GM10266 (cell line): ENCODE measurements around the gene IL18R1.

Experiments used
- DNase-seq: peaks from one replicate; pipeline ENCODE4 v3.0.0; 2012; ENCODE audit errors: extremely low spot score
- TF ChIP-seq, protein P1 (sequence below): IDR thresholded peaks from 2 replicates; pipeline ENCODE4 v1.5.1; 2012; ENCODE audit warnings: mild to moderate bottlenecking, low read depth; ENCODE audit not compliant: control insufficient read depth, insufficient read depth; ENCODE audit errors: missing control alignments

IL18R1 gene

DNA sequence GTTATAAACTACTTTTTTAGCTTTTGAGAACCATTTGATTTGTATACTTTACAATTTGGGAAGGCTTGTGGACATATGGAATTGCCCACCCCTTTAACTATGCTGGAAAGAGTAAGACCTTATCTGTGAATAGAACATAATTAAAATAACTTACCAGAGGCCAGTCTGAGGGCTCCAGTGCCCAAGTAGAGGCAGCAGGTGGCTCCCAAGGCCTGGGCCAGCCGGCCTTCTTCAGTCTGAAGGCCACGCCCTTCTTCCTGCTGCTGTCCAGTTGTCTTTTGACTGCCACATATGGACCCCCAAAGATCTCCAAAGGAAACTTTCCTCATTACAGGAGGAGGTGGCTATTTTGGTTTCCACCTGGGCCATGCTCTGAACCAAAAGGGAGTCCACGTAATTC is 55.4 kb downstream of the IL18R1 start:
- no peak for DNase-seq
- TF ChIP-seq, protein P1, sequence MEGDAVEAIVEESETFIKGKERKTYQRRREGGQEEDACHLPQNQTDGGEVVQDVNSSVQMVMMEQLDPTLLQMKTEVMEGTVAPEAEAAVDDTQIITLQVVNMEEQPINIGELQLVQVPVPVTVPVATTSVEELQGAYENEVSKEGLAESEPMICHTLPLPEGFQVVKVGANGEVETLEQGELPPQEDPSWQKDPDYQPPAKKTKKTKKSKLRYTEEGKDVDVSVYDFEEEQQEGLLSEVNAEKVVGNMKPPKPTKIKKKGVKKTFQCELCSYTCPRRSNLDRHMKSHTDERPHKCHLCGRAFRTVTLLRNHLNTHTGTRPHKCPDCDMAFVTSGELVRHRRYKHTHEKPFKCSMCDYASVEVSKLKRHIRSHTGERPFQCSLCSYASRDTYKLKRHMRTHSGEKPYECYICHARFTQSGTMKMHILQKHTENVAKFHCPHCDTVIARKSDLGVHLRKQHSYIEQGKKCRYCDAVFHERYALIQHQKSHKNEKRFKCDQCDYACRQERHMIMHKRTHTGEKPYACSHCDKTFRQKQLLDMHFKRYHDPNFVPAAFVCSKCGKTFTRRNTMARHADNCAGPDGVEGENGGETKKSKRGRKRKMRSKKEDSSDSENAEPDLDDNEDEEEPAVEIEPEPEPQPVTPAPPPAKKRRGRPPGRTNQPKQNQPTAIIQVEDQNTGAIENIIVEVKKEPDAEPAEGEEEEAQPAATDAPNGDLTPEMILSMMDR: no peak

GRCh38 chr2:102412199-102412598 is 56.6 kb downstream of the IL18R1 start:
- no peak for DNase-seq
- TF ChIP-seq, protein P1: no peak

DNA sequence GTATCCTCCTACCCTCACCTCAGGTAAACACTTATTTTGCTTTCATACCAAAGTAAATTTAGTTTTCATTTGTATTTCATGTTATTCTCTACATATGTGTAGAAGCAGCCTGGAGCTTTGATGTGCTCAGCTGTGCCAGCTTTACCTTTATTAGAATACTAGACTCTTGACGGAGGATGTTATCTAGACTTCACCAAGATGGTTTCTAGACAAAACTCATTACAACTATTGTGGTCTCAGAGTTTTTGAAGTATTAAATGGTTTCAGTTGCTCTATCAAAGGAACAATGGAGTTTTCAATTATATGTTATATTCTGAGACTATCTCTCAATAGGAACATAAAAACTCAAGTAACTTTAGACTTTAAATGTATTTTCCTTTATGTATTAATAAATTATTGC is 62.4 kb downstream of the IL18R1 start:
- DNase-seq: no peak
- TF ChIP-seq, protein P1: no peak

GRCh38 chr2:102418421-102418961 is 62.9 kb downstream of the IL18R1 start:
- peak; percentile 21 for DNase-seq
- TF ChIP-seq, protein P1: no peak

GRCh38 chr2:102420290-102420689 is 64.7 kb downstream of the IL18R1 start:
- no peak for DNase-seq
- TF ChIP-seq, protein P1: no peak

DNA sequence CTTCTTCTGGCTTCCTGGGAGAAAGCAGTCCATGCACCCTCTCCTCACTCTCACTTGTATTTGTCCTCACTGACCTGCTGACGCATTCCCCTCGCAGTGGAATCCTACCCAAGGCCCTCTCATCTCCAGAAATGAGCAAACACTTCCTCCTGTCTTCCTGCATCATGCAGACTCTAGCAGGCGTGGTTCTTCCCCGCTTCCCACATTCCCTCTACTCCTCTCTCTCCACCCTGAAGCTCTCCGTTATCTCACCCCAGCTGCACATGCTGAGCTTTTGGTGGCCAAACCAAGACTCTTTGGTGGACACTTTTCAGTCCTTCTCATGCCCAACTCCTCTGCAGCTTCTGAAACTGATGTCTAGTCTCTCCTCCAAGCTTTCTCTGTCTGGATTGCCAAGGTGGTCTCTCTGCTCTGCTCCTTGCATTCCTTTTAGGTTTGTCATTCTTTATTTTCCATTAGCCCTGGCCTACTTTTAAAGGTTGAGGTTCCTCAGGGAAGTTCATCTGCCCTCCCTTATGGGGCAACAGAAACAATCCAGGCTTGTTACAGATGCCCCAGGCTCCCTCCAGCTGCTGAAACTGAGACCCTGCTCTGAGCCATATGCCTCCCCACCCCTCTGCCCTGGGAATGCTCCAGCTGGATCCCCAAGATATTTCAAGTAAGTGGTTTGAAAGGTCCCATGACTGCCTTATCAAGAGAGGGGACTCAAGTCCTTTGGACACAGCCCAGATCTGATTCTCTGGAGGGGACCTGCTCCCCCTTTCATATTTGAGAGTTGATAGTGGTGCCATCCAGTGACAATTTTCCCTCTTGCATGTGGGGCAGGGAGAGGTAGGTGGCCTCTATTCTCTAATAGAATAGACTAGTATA is 66.5 kb downstream of the IL18R1 start:
- DNase-seq: no peak
- TF ChIP-seq, protein P1: no peak

GRCh38 chr2:102422910-102423309 is 67.3 kb downstream of the IL18R1 start, which contains the start of gene IL18RAP:
TSS of gene IL18RAP (plus strand) at chr2:102423160. CDS start at chr2:102423278, 118 bp downstream.
- no peak for DNase-seq
- TF ChIP-seq, protein P1: no peak
